ENCODE results near the gene PRR15. TPM values are rescaled to one million over a fixed set of nuclear protein-coding genes. Genes with fewer than 3 reads are reported as not detected.

Gene PRR15
- total RNA-seq, 1 donor from 2014 or later, result 6.6 TPM

DNA sequence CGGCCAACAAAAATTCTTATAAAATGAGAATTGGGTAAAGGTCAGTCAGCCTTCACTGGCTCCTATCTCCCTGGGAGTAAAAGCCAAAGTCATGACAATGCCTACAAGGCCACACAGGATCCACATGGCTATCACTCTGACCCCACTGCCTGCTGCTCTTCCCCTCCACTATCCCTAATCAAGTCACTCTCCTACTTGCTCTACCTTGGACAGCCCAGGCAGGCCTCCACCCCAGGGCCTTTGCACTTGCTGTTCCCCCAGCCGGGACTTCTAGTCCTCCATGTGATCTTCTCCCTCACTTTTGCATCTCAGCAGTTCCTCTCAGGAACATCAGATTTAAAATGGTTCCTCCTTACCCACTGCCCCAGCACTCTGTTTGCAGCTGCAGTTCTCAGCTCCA lies 50.6 kb downstream of the PRR15 start:
- TF ChIP-seq, protein P1, sequence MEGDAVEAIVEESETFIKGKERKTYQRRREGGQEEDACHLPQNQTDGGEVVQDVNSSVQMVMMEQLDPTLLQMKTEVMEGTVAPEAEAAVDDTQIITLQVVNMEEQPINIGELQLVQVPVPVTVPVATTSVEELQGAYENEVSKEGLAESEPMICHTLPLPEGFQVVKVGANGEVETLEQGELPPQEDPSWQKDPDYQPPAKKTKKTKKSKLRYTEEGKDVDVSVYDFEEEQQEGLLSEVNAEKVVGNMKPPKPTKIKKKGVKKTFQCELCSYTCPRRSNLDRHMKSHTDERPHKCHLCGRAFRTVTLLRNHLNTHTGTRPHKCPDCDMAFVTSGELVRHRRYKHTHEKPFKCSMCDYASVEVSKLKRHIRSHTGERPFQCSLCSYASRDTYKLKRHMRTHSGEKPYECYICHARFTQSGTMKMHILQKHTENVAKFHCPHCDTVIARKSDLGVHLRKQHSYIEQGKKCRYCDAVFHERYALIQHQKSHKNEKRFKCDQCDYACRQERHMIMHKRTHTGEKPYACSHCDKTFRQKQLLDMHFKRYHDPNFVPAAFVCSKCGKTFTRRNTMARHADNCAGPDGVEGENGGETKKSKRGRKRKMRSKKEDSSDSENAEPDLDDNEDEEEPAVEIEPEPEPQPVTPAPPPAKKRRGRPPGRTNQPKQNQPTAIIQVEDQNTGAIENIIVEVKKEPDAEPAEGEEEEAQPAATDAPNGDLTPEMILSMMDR (IDR thresholded peaks at IDR 0.05; ENCODE audit: unreplicated experiment), result no peak
- no peak overlapping the region for H3K4me3 Mint-ChIP-seq
- no peaks in the 10 kb centered on the region for H3K27me3 Mint-ChIP-seq (ENCODE audit: low read depth)
- DNase-seq (ENCODE audit: low spot score in 2 of 2, unreplicated experiment in 2 of 2), result no peak
- H3K27ac Mint-ChIP-seq, result no peak overlapping the region
- peaks cover 18% of the 10 kb centered on the region for H3K9me3 Mint-ChIP-seq
- peaks cover 12% of the 10 kb centered on the region for H3K4me1 Mint-ChIP-seq
- H3K36me3 Mint-ChIP-seq, result peaks cover 2% of the 10 kb centered on the region

Other genes starting within 250 kb of the PRR15 start
- 7.1 to 7.9 TPM (median 7.3 TPM) in 3 replicates for gene WIPF3, start 242.7 kb downstream of the PRR15 start, total RNA-seq

Data from mesothelial cell of epicardium (in vitro differentiated cells).